Measurements from ENCODE around the gene COCH.

The COCH gene

GRCh38 chr14:30874120-30874998 lies at the start of gene COCH:
TSS of gene COCH (plus strand) at chr14:30874559. CDS start at chr14:30874939, 380 bp downstream.
- no peak for DNase-seq

DNA sequence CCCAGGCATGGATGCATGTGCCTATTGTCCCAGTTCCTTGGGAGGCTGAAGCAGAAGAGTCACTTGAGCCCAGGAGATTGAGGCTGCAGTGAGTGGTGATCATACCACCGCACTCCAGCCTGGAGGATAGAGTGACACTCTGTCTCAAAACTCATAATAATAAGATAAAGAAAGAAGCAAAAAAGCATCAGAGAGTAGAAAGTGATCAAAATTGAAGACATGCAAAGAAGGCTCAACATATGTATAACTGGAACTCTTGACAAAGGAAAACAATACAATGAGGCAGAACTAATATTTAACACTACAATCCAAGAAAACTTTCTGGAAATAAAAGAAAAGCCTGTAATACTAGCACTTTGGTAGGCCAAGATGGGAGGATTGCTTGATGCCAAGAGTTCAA lies 48.3 kb upstream of the COCH start:
- no peak for DNase-seq

DNA sequence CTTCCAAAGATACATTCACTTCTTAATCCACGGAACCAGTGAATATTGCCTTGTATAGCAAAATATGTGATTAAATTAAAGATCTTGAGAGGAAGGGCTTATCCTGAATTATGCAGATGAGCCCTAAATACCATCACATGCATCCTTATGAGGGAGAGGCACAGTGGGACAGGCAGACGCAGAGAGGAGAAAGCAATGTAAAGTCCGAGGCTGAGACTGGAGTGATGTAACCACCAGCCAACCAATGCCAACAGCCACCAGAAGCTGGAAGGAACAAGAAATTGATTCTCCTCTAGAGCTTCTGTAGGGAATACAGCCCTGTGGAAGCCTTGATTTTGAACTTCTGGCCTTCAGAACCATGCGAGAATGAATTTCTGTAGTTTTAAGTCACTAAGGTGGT lies 44.5 kb upstream of the COCH start:
- no peak for DNase-seq

DNA sequence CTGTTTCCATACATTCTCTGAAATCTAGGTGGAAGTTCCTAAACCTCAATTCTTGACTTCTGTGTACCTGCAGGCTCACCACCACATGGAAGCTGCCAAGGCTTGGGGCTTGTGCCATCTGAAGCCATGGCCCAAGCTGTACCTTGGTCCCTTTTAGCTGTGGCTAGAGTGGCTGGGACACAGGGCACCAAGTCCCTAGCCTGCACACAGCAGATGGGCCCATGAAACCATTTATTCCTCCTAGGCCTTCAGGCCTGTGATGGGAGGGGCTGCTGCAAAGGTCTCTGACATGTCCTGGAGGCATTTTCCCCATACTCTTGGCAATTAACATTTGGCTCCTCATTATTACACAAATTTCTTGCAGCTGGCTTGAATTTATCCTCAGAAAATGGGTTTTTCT lies 40.0 kb upstream of the COCH start:
- DNase-seq: no peak

GRCh38 chr14:30838351-30838750 lies 36.0 kb upstream of the COCH start:
- no peak for DNase-seq

DNA sequence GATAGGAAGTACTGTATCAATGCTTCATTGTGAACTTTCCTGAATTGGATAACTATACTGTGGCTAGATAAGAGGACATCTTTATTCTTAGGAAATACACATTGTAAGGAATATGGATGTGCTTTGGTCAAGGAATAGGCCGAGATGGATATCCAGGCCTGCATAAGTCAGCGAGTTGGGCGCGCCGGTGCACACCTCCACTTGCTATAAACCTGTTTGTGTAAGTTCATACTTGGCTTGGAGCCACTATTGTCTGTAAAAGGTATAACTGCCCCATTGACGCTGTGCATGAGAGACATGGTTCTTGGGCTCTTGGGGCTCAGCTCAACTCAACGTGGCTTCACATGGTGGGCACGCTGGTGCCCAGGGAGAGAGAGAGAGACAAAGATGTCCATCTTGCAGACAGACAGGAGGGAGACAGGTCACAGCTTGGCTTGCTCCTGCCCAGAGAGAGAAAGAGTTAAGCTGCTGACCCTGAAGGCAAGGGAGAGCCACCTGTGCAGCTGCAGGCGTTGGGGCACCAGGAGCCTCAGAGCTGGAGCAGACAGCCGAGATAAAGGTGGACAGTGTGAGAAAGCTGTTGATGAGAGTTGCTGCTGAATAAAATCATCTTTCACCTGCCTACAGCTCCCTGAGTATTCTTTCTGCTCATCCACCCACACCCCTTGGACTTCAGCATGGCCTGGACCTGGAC lies 34.1 kb upstream of the COCH start:
- DNase-seq: no peak

GRCh38 chr14:30842431-30842830 lies 31.9 kb upstream of the COCH start:
- DNase-seq: no peak

GRCh38 chr14:30848449-30849240 lies 25.7 kb upstream of the COCH start:
- DNase-seq: peak; percentile 67 to 68

GRCh38 chr14:30849354-30849753 lies 25.0 kb upstream of the COCH start:
- peak in 1 of 2 experiments; percentile 7 for DNase-seq

- no peak for DNase-seq
These were observed 24.4 kb upstream of the COCH start for GRCh38 chr14:30849983-30850382.

- no peak for DNase-seq
These were observed 20.4 kb upstream of the COCH start for GRCh38 chr14:30853946-30854345.

GRCh38 chr14:30854492-30854891 lies 19.9 kb upstream of the COCH start:
- DNase-seq: no peak

GRCh38 chr14:30855345-30856037 lies 18.9 kb upstream of the COCH start:
- no peak for DNase-seq

GRCh38 chr14:30861200-30861599 lies 13.2 kb upstream of the COCH start:
- peak; percentile 80 to 86 for DNase-seq

DNA sequence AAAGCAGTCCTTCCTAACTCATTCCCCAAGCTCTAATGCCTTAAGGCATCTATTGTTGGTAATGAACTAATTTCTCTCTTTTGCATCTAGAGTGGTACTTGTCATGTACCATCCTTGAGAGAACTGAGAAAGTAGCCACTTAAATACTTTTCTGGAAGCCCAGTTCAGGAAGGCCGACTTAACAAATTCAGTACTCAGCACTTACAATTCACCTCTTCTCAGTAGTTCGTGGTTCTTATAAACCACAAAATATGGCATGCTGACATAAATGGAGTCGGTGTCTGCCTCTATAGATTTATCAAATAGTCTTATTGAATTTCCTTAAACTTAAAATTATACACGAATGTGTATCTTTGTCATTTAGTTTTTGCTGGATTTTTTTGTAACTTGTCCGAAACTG lies 9.4 kb upstream of the COCH start:
- no peak for DNase-seq

GRCh38 chr14:30868736-30869135 lies 5.6 kb upstream of the COCH start:
- DNase-seq: no peak

- DNase-seq: no peak
These were observed 4.7 kb upstream of the COCH start for GRCh38 chr14:30869551-30870155.

- no peak for DNase-seq
These were observed 1.8 kb upstream of the COCH start for GRCh38 chr14:30872602-30873001.

- no peak for DNase-seq
These were observed 845 bp upstream of the COCH start for GRCh38 chr14:30873308-30874119.

GRCh38 chr14:30874999-30875787 lies 834 bp downstream of the COCH start:
- no peak for DNase-seq

GRCh38 chr14:30875788-30876053 lies 1.4 kb downstream of the COCH start:
- DNase-seq: no peak
